Measurements from ENCODE around the gene TCF25.

Gene TCF25

DNA sequence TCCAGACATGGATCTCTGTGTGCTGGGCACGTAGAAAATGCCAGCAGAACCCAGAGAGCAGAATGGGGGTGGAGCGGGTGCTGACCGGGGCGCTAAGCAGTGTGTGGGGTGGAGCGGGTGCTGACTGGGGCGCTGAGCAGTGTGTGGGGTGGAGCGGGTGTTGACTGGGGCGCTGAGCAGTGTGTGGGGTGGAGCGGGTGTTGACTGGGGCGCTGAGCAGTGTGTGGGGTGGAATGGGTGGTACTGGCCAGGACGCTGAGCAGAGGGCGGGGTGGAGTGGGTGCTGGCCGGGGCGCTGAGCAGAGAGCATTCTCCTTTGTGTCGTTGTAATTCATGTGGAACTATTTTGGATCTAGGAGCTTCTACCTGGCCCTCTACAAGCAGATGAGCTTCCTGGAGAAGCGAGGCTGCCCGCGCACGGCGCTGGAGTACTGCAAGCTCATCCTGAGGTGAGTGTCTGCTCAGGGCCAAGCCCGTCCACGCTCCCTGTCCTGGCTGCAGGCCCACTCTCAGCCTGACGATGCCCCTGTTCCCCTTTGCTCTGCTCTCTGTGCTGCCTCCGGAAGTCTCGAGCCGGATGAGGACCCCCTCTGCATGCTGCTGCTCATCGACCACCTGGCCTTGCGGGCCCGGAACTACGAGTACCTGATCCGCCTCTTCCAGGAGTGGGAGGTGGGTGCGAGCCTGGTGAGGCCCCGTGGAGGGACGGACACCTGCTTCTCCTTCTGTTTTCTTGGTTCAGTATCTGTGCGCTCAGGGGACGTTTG is 25.0 kb downstream of the TCF25 start:
- POLR2A ChIA-PET, result interaction anchor here (0.5 kb wide), 1 partner anchor 194 kb away, joined by 3 read pairs; no protein-coding TSS in a partner anchor
- DNase-seq (ENCODE audit: extremely low spot score), result no peak
- TF ChIP-seq, protein P1, sequence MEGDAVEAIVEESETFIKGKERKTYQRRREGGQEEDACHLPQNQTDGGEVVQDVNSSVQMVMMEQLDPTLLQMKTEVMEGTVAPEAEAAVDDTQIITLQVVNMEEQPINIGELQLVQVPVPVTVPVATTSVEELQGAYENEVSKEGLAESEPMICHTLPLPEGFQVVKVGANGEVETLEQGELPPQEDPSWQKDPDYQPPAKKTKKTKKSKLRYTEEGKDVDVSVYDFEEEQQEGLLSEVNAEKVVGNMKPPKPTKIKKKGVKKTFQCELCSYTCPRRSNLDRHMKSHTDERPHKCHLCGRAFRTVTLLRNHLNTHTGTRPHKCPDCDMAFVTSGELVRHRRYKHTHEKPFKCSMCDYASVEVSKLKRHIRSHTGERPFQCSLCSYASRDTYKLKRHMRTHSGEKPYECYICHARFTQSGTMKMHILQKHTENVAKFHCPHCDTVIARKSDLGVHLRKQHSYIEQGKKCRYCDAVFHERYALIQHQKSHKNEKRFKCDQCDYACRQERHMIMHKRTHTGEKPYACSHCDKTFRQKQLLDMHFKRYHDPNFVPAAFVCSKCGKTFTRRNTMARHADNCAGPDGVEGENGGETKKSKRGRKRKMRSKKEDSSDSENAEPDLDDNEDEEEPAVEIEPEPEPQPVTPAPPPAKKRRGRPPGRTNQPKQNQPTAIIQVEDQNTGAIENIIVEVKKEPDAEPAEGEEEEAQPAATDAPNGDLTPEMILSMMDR (IDR thresholded peaks at IDR 0.05; ENCODE audit: control extremely low read depth, extremely low read depth, low read depth, missing control alignments), result no peak
- CTCF ChIA-PET, result interaction anchor here (4.4 kb wide), 1 partner anchor 12 kb away, joined by 27 read pairs; no protein-coding TSS in a partner anchor

DNA sequence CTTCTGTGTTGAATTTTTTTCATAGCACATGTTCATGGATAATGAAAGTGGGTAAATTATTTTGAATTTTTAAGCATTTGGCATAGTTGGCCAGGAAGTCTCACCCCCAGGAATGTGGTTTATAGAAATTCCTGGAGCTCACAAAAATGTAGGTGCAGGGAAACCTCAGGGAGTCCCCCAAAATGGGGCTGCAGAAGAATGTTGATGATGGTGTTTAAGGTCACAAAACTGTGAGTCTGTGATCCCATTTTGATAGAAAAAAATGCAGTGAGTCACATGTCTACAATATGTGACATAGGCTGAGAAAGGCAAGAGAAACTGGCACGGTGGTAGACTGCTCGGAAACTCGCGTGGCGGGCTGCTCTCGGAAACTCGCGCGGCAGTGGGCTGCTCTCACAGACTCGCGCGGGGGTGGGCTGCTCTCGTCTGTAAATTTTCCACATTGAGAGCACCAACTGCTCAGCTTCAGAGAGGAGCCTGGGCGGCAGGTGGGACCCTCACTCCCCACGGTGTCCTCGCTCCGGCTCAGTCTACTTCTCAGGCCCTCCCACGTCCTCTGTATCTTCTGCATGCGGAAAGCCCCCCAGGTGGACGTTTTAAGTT is 26.6 kb downstream of the TCF25 start:
- TF ChIP-seq, protein P1 (IDR thresholded peaks at IDR 0.05; ENCODE audit: control extremely low read depth, extremely low read depth, low read depth, missing control alignments), result no peak
- no peak for DNase-seq (ENCODE audit: extremely low spot score)
- ChIA-PET CTCF (interaction anchor here (0.6 to 4.4 kb wide), 2 partner anchors 10 to 39 kb away, joined by 3 to 27 read pairs; no protein-coding TSS in a partner anchor), POLR2A (no interaction called here)

DNA sequence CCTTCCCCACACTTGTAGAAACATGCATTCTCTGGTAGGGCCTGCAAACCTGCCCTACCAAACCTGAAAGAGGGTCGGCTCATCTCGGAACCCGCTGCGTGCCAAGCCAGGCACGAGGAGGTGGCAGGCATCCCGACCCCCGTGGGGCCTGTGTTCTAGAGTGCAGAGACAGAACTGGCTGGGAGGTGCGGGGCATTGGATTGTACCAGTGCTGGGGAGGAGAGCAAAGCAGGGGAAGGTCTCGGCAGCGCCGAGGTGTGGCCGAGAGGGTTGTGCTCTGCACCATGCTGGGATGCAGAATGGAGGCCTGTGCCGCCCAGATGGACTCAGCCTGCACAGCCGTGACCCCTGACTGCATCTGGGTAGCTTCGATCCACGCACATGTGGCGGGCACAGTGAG is 27.5 kb downstream of the TCF25 start:
- CTCF ChIA-PET, result no interaction called here

DNA sequence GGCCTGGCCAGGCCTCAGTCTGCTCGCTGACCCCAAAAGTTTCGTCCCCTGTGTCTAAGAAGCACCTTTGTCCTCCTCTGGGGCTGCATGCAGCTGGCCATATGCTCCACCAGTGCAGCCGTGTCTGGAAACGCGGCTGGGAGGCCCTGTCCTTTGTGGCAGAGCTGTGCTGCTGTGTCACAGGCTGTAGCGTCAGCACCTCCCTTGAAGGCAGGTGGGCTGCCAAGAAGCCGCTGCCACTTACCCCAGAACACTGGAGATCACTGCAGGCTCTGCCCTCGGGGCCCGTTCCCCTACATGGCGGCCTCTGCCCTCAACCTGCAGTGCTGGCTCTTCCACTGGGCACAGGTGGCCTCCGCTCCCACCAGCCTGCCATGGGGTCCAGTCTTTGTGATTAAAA is 29.6 kb downstream of the TCF25 start:
- TF ChIP-seq, protein P1 (IDR thresholded peaks at IDR 0.05; ENCODE audit: control extremely low read depth, extremely low read depth, low read depth, missing control alignments), result no peak
- POLR2A ChIA-PET, result no interaction called here
- CTCF ChIA-PET, result no interaction called here
- DNase-seq (ENCODE audit: extremely low spot score), result no peak

More for the DNA sequence above, 27.5 kb downstream of the TCF25 start:
- POLR2A ChIA-PET, result no interaction called here
- no peak for DNase-seq (ENCODE audit: extremely low spot score)
- TF ChIP-seq, protein P1 (IDR thresholded peaks at IDR 0.05; ENCODE audit: control extremely low read depth, extremely low read depth, low read depth, missing control alignments), result no peak

DNA sequence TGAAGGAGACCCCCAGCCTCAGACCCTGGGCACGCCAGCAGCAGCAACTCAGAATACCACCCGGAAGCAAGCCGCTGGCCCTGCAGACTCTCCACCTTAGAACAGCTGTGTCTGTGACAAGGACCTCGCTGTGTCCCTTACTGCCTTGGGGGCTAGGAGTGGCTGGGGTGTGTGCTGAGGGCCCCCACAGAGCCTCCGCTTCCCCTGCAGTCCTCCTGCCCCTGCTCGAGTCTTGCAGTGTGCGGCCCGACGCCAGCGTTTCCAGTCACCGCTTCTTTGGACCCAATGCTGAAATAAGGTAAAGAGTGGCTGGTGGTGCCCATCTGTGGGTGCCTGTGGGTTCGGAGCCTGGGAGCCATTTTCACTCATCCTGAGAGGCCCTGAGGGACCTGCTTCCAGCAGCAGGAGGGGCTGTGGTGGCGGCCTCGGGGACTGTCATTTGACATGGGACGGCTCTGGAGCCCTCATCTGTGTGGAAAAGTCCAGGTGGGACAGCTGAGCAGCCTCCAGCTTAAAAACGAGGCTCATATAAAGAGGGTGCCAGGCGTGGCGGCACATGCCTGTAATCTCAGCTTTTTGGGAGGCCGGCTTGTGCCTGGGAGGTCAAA is 30.6 kb downstream of the TCF25 start:
- ChIA-PET POLR2A (no interaction called here), CTCF (no interaction called here)
- no peak for DNase-seq (ENCODE audit: extremely low spot score)
- TF ChIP-seq, protein P1 (IDR thresholded peaks at IDR 0.05; ENCODE audit: control extremely low read depth, extremely low read depth, low read depth, missing control alignments), result no peak

DNA sequence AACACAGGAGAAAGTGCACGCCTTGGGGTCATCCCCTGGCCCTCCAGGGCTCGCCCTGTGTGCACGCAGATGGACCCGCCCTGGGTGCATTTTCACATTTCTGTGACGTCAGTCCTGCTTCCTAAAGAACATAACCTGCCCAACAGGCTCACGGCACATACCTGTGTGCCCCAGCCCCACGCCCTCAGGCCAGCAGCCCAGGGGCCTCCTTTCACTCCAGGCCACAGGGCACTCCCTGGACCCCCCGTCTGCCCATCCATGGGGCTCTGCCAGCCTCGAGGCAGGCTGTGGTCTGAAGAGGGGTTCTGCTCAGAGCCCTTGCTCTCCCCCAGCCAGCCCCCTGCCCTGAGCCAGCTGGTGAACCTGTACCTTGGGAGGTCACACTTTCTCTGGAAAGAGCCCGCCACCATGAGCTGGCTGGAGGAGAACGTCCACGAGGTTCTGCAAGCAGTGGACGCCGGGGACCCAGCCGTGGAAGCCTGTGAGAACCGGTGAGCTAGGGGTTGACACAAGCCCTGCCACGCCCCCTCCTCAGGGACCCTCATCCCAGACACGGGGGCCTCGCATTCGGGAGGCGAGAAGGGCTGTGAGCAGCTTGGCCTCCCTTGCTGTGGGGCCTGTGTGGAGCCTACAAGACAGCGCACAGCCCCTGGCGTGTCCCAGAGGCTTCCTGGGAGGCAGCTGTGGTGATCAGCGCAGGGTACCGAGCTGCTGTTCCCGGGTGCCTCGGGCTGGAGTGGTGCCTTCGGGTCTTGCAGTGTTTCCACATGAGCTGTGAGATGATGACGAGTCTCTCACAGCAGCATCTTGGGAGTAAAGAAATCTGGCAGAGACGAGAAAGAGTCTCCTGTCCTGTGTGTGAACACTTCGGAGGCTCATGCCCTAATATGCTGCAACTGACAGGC is 31.5 kb downstream of the TCF25 start:
- POLR2A ChIA-PET, result no interaction called here
- TF ChIP-seq, protein P1 (IDR thresholded peaks at IDR 0.05; ENCODE audit: control extremely low read depth, extremely low read depth, low read depth, missing control alignments), result no peak
- no peak for DNase-seq (ENCODE audit: extremely low spot score)
- CTCF ChIA-PET, result no interaction called here

All from GM10248 (cell line).